Measurements from ENCODE around the gene EPS8. TPM values are rescaled to one million over a fixed set of nuclear protein-coding genes. Genes with fewer than 3 reads are reported as not detected.

EPS8 gene
- total RNA-seq, 1 donor from 2014 or later: 0.89 TPM

DNA sequence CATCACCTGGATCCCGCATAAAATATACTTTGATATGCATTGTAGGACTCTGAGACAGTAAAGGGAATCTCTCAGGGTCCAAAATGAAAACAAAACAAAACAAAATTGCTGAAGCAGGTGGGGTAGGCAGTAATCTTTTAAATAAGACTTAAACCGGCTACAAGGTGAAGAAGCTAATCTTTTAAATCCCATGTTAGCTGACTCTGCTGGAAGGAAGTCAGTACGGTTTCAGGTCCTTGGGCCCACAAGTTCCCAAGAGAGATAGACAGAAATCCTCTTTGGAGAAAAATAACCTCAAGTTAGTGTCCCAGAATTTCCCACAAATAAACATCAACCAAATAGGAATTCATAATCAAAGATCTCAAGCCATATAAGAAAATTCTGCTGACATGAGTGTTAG is 5.0 kb upstream of the EPS8 start:
- peaks cover 2% of the 10 kb centered on the region for H3K9me3 Mint-ChIP-seq
- peaks cover 24% of the 10 kb centered on the region for H3K27me3 Mint-ChIP-seq
- DNase-seq (no peak), ATAC-seq (ENCODE audit: low read depth) (no peak)
- no peaks in the 10 kb centered on the region for H3K36me3 Mint-ChIP-seq (ENCODE audit: low read depth)
- TF ChIP-seq, protein P1, sequence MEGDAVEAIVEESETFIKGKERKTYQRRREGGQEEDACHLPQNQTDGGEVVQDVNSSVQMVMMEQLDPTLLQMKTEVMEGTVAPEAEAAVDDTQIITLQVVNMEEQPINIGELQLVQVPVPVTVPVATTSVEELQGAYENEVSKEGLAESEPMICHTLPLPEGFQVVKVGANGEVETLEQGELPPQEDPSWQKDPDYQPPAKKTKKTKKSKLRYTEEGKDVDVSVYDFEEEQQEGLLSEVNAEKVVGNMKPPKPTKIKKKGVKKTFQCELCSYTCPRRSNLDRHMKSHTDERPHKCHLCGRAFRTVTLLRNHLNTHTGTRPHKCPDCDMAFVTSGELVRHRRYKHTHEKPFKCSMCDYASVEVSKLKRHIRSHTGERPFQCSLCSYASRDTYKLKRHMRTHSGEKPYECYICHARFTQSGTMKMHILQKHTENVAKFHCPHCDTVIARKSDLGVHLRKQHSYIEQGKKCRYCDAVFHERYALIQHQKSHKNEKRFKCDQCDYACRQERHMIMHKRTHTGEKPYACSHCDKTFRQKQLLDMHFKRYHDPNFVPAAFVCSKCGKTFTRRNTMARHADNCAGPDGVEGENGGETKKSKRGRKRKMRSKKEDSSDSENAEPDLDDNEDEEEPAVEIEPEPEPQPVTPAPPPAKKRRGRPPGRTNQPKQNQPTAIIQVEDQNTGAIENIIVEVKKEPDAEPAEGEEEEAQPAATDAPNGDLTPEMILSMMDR (IDR thresholded peaks at IDR 0.05): no peak
- ChIA-PET POLR2A (no interaction called here), CTCF (no interaction called here)
- peaks cover 7% of the 10 kb centered on the region for H3K4me1 Mint-ChIP-seq
- intact Hi-C loops (cut with micrococcal nuclease): no loop called here
- H3K4me3 Mint-ChIP-seq: no peak overlapping the region
- no peak overlapping the region for H3K27ac Mint-ChIP-seq

DNA sequence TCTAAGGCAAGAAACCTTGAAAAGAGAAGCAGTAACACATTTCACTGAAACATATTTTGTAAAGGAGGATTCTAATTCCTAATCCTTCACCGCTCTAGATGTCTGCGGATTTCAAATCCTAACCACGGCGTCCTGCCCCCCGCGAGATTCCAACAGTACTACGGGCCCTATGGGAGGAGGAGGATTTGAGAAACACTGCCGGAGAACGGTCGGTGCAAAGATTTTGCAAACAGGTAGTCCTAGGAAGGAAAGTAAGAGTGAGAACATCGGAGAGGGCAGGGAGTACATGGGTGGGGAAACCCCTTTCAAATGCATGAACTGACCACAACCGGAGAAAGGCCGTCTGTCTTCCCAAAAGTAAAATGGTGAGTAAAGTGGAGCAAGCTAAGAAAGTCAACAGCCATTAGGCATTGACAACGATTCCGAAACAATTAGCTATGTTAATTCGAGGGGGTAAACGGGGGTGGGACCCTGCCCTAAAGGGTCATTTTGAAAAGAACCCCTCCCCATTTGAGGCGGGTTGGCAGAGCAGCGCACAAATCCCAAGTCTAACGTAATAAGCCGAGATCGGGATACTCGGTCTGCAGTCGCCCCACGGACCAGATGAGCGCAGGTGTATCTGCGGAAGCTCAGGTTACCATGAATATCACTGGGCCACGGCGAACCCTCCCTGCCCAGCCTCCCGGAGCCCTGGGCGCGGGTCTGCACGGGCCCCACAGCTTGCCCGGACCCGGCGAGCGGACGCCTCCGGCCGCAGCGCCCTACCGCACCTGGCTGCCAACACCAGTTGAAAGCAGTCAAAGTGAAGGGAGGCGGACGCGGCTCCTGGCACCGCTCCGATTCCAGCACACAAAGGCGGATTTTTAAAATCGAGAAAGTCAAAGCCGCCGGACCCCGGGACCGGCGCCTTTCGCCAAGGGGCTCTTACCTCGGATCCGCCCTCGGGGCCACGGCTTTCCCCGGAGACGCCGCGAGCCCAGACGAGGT is 662 bp downstream of the EPS8 start:
- peak; percentile 22 for ATAC-seq (ENCODE audit: low read depth)

DNA sequence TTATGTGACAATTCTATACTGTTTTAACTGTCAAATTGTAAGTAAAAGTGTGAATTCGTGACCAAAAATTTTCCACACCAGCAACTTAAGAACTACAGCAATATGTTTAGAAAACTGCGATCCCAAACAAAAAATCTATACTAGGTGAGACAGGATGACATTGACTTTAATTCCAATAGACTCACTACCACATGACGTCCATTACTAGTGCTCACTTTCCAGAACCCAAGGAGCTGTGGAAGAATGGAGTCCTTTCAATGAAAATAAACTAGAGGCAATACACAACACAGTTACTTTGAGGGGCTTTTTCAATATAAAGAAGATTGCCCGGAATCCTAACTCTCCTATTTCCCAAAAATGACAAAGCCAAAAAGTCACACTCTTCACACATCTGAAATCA is 1.4 kb downstream of the EPS8 start:
- H3K4me3 Mint-ChIP-seq: peak overlapping the region; percentile 91
- H3K4me1 Mint-ChIP-seq: peaks cover 14% of the 10 kb centered on the region
- H3K9me3 Mint-ChIP-seq: no peaks in the 10 kb centered on the region
- no peak for DNase-seq
- no peak overlapping the region for H3K27ac Mint-ChIP-seq
- CTCF ChIA-PET: no interaction called here
- TF ChIP-seq, protein P1 (IDR thresholded peaks at IDR 0.05): no peak
- ATAC-seq (ENCODE audit: low read depth): no peak
- no peaks in the 10 kb centered on the region for H3K36me3 Mint-ChIP-seq (ENCODE audit: low read depth)
- POLR2A ChIA-PET: no interaction called here
- H3K27me3 Mint-ChIP-seq: peaks cover 54% of the 10 kb centered on the region
- intact Hi-C loops (cut with micrococcal nuclease): loop anchor here (2.0 to 10.0 kb wide), 4 partner anchors 95 to 1015 kb away; partner anchors contain the start of gene STRAP

More for the DNA sequence above, 662 bp downstream of the EPS8 start:
- Mint-ChIP-seq H3K4me1 (peaks cover 14% of the 10 kb centered on the region), H3K27ac (no peak overlapping the region), H3K9me3 (no peaks in the 10 kb centered on the region), H3K4me3 (peak overlapping the region; percentile 91), H3K27me3 (peaks cover 54% of the 10 kb centered on the region), H3K36me3 (ENCODE audit: low read depth) (no peaks in the 10 kb centered on the region)
- intact Hi-C loops (cut with micrococcal nuclease): loop anchor here (2.0 to 10.0 kb wide), 4 partner anchors 94 to 1016 kb away; partner anchors contain the start of gene STRAP
- no peak for DNase-seq
- CTCF ChIA-PET: no interaction called here
- POLR2A ChIA-PET: interaction anchor here (1.0 to 1.3 kb wide), 3 partner anchors 18 to 218 kb away, joined by 3 to 5 read pairs (median 3); partner anchors contain the start of gene DERA
- TF ChIP-seq, protein P1 (IDR thresholded peaks at IDR 0.05): no peak

DNA sequence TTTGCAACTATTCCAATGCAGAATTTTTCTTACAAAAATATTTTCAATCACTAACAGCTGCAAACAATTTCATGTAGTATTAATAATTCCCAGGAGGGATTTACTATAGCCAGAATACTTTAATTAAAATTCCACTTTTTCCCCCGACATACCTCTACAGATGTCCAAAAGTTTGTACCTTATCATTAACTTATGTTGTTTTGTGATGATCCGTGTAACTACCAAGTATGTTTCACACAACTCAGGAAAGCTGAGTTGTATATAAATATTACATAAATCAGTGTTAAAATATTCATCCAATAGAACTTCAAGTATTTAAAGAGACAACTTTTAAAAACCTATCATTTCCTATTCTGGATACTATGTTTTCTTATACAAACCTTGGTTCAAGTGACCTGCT is 2.4 kb downstream of the EPS8 start:
- H3K9me3 Mint-ChIP-seq: no peaks in the 10 kb centered on the region
- H3K27ac Mint-ChIP-seq: no peak overlapping the region
- DNase-seq (no peak), ATAC-seq (ENCODE audit: low read depth) (no peak)
- peaks cover 14% of the 10 kb centered on the region for H3K4me1 Mint-ChIP-seq
- H3K36me3 Mint-ChIP-seq (ENCODE audit: low read depth): no peaks in the 10 kb centered on the region
- no peak overlapping the region for H3K4me3 Mint-ChIP-seq
- H3K27me3 Mint-ChIP-seq: peaks cover 52% of the 10 kb centered on the region
- ChIA-PET POLR2A (interaction anchor here (0.6 kb wide), 1 partner anchor 263 kb away, joined by 3 read pairs; no protein-coding TSS in a partner anchor), CTCF (interaction anchor here (0.6 kb wide), 1 partner anchor 70 kb away, joined by 3 read pairs; no protein-coding TSS in a partner anchor)
- TF ChIP-seq, protein P1 (IDR thresholded peaks at IDR 0.05): no peak
- intact Hi-C loops (cut with micrococcal nuclease): loop anchor here (5.0 to 10.0 kb wide), 3 partner anchors 192 to 1014 kb away; a partner anchor contains a TSS

DNA sequence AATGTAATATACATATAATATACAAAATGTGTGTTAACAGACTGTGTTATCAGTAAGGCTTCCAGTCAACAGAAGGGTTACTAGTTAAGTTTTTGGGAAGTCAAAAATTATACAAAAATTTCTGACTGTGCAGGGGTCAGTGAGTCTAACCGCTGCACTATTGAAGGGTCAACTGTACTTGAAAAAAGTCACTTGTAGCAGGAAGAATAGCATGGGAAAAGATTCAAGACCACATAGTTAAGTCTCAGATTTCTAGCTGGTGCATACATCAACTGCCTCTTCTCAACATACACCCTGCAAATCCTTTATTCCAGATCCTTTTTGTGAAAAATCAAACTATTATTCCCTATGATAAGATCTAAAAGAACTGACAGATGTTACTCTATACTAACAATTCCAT is 5.9 kb downstream of the EPS8 start:
- H3K27me3 Mint-ChIP-seq: peaks cover 53% of the 10 kb centered on the region
- TF ChIP-seq, protein P1 (IDR thresholded peaks at IDR 0.05): no peak
- H3K27ac Mint-ChIP-seq: no peak overlapping the region
- intact Hi-C loops (cut with micrococcal nuclease): loop anchor here (10.0 kb wide), 1 partner anchor 188 kb away; no protein-coding TSS in a partner anchor
- POLR2A ChIA-PET: no interaction called here
- no peak overlapping the region for H3K4me3 Mint-ChIP-seq
- peaks cover 4% of the 10 kb centered on the region for H3K4me1 Mint-ChIP-seq
- no peaks in the 10 kb centered on the region for H3K36me3 Mint-ChIP-seq (ENCODE audit: low read depth)
- CTCF ChIA-PET: no interaction called here
- ATAC-seq (ENCODE audit: low read depth) (no peak), DNase-seq (no peak)
- no peaks in the 10 kb centered on the region for H3K9me3 Mint-ChIP-seq

Measured in activated B cell treated with CpG ODN at 0.5 μM for 24 hours (primary cell).